T-helper 17 cell (primary cell): ENCODE results near the gene TSC1. TPM values are rescaled to one million over a fixed set of nuclear protein-coding genes. Genes with fewer than 3 reads are reported as not detected.
A peak's percentile ranks its signal among the peaks of the same experiment; 100 is the strongest.
"Not testable (repeated sequence)": the region's sequence is repeated elsewhere in the genome, so short reads cannot be mapped to it uniquely, and the experiment has no call there.

ENCODE experiments used
- ATAC-seq: fragments of 150-1000 bp; cut with Tn5 transposase; 2 replicates; pipeline ENCODE4 v1.10.0; 2021; ENCODE audit warnings: mild to moderate bottlenecking, moderate library complexity
- DNase-seq, 3 donors: peaks; one replicate each; pipeline versions ENCODE4 v3.0.0 to v3.0.0-alpha.2; 2020 to 2021
- H3K9me3 ChIP-seq: one replicate; pipeline ENCODE4 v1.7.0; 2013; ENCODE audit warnings: low read length, mild to moderate bottlenecking; ENCODE audit not compliant: control insufficient read depth, poor library complexity, severe bottlenecking
- H3K27ac Mint-ChIP-seq: one replicate; pipeline ENCODE4 v1.8.0; 2022; ENCODE audit warnings: mild to moderate bottlenecking, moderate library complexity, mixed read lengths
- H3K27me3 Mint-ChIP-seq: one replicate; pipeline ENCODE4 v1.8.0; 2022; ENCODE audit warnings: mixed read lengths
- H3K36me3 Mint-ChIP-seq: one replicate; pipeline ENCODE4 v1.8.0; 2022; ENCODE audit warnings: low read depth, mixed read lengths
- H3K4me1 Mint-ChIP-seq: one replicate; pipeline ENCODE4 v1.8.0; 2022; ENCODE audit warnings: mild to moderate bottlenecking, mixed read lengths
- H3K4me3 Mint-ChIP-seq: one replicate; pipeline ENCODE4 v1.8.0; 2022; ENCODE audit warnings: mild to moderate bottlenecking, moderate library complexity, mixed read lengths
- total RNA-seq, 4 donors: library from RNA in 2 of 4; stranded (reverse) in 2 of 4; gene quantifications; one replicate each; pipeline ENCODE4 v1.2.3 and lab custom pipeline; 2022 to 2026

Gene TSC1
- total RNA-seq, 2 donors from 2014 or later, result 51.2 to 58.3 TPM

DNA sequence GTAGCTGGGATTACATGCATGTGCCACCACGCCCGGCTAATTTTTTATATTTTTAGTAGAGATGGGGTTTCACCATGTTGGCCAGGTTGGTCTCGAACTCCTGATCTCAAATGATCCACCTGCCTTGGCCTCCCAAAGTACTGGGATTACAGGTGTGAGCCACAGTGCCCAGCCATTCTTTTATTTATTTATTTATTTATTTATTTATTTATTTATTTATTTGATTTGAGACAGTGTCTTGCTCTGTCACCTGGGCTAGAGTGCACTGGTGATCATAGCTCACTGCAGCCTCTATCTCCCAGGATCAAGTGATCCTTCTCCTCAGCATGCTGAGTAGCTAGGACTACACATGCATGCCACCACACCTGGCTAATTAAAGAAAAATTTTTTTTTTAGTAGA, 23.5 kb upstream of the TSC1 start:
- ATAC-seq, H3K27ac Mint-ChIP-seq, H3K36me3 Mint-ChIP-seq, DNase-seq, H3K4me3 Mint-ChIP-seq, H3K9me3 ChIP-seq, H3K4me1 Mint-ChIP-seq: not testable (repeated sequence)
- H3K27me3 Mint-ChIP-seq, result peaks cover 25% of the 10 kb centered on the region

DNA sequence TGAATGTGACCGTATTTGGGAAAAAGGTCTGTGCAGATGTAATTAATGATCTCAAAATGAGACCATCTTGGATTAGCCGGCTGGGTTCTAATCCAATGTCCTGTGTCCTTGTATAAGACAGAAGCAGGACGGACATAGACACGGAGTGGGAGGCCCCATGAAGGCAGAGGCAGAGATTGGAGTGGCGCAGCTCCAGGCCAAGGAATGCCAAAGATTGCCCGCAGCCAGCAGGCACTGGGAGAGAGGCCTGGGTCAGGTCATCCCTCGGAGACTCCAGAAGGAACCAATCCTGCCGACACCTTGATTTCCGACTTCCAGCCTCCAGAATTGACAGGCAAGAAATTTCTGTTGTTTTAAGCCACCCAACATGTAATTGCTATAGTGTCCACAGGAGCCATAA, 21.1 kb upstream of the TSC1 start:
- Mint-ChIP-seq H3K27ac (no peak overlapping the region), H3K36me3 (peaks cover 2% of the 10 kb centered on the region), H3K4me1 (no peaks in the 10 kb centered on the region), H3K4me3 (no peak overlapping the region), H3K27me3 (peaks cover 20% of the 10 kb centered on the region)
- H3K9me3 ChIP-seq, result no peaks in the 10 kb centered on the region
- DNase-seq (no peak), ATAC-seq (no peak)

DNA sequence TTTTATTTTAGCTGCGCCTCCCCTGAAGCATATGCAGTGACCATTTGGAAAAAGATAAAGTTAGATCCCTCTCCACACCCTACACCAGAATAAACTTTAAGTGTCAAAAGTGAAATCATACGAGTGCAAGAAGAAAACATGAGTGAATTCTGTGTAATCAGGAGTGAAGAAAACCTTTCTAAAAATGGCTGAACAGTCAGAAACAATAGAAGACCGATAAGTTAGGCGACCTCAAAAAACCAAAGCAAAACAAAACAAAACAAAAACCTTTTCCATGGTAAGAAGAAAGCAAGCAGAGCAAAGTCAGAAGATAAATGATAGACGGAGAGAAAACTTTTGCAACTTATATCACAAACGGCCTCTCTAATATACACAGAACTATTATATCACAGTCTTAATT, 16.6 kb upstream of the TSC1 start:
- peaks cover 6% of the 10 kb centered on the region for H3K36me3 Mint-ChIP-seq
- H3K4me1 Mint-ChIP-seq, result no peaks in the 10 kb centered on the region
- peaks cover 15% of the 10 kb centered on the region for H3K27me3 Mint-ChIP-seq
- no peaks in the 10 kb centered on the region for H3K9me3 ChIP-seq
- ATAC-seq, result no peak
- DNase-seq, result no peak
- no peak overlapping the region for H3K27ac Mint-ChIP-seq
- no peak overlapping the region for H3K4me3 Mint-ChIP-seq

DNA sequence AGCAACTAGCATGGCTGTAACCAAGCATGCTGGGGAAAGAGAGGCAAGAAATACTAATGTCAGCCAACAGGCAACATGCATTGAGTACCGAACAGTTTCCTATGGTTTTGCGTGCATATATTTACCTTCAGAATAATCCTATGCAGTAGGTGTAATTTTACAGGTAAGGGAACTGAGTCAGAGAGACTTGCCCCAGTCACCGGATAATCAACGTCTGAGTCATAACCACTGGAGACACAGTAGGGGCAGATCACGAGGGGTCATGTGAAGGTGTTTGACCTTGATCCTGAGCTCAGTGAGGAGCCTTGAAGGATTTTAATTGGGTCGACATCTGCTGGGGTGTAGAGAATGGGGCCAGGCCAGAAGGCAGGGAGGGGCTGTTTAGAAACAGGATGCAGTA, 13.4 kb upstream of the TSC1 start:
- Mint-ChIP-seq H3K36me3 (peaks cover 6% of the 10 kb centered on the region), H3K4me3 (no peak overlapping the region), H3K4me1 (no peaks in the 10 kb centered on the region), H3K27ac (no peak overlapping the region), H3K27me3 (peaks cover 10% of the 10 kb centered on the region)
- ATAC-seq (no peak), DNase-seq (no peak)
- H3K9me3 ChIP-seq, result no peaks in the 10 kb centered on the region

DNA sequence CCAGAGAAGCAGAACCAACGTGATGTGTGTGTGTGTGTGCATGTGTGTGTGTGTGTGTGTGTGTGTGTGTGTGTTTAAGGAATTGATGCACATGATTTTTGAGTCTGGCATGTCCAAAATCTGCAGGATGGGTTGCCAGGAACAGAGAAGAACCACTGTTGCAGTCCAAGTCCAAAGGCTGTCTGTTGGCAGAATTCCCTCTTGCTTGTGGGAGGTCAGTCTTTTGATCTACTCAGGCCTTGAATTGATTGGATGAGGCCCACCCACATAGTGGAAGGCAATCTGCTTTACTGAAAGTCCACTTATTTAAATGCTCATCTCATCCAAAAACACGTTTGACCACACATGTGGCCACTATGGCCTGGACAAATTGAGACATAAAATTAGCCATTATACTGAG, 11.4 kb upstream of the TSC1 start:
- H3K36me3 Mint-ChIP-seq, result peaks cover 4% of the 10 kb centered on the region
- H3K9me3 ChIP-seq, result no peaks in the 10 kb centered on the region
- H3K4me1 Mint-ChIP-seq, result peaks cover 3% of the 10 kb centered on the region
- ATAC-seq (no peak), DNase-seq (no peak)
- H3K27ac Mint-ChIP-seq, result no peak overlapping the region
- H3K27me3 Mint-ChIP-seq, result peaks cover 6% of the 10 kb centered on the region
- no peak overlapping the region for H3K4me3 Mint-ChIP-seq

DNA sequence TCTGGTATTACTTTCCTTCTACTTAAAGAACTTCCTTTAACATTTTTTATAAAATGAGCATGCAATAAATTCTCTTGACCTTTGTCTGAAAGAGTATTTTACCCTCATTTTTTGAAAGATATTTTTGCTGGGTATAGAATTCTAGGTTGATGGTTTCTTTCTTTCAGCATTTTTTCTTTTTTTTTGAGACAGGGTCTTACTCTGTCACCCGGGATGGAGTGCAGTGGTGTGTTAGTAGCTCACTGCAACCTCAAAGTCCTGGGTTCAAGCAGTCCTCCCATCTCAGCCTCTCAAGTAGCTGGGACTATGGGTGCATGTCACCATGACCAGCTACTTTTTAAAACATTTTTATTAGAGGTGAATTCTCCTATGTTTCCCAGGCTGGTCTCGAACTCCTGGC, 10.7 kb upstream of the TSC1 start:
- H3K27me3 Mint-ChIP-seq, result peaks cover 4% of the 10 kb centered on the region
- H3K27ac Mint-ChIP-seq, result no peak overlapping the region
- H3K4me3 Mint-ChIP-seq, result no peak overlapping the region
- DNase-seq (no peak), ATAC-seq (no peak)
- peaks cover 5% of the 10 kb centered on the region for H3K36me3 Mint-ChIP-seq
- no peaks in the 10 kb centered on the region for H3K9me3 ChIP-seq
- H3K4me1 Mint-ChIP-seq, result peaks cover 4% of the 10 kb centered on the region

DNA sequence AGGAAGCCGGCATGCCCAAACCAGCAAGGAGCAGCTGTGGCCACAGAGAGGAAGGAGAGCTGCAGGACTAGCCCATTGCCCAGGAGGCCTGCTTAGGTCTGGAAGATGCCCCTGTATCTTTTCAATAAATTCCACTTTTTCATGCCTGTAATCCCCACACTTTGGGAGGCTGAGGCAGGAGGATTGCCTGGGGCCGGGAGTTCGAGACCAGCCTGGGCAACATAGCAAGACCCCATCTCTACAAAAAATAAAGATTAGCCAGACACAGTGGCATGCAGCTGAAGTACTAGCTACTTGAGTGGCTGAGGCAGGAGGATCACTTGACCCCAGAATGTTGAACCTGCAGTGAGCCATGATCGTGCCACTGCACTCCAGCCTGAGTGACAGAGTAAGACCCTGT, 5.3 kb upstream of the TSC1 start:
- peaks cover 2% of the 10 kb centered on the region for H3K36me3 Mint-ChIP-seq
- peak overlapping the region; percentile 49 for H3K27ac Mint-ChIP-seq
- no peak overlapping the region for H3K4me3 Mint-ChIP-seq
- no peak for DNase-seq
- peaks cover 10% of the 10 kb centered on the region for H3K4me1 Mint-ChIP-seq
- ATAC-seq, result no peak
- H3K27me3 Mint-ChIP-seq, result no peaks in the 10 kb centered on the region
- no peaks in the 10 kb centered on the region for H3K9me3 ChIP-seq

DNA sequence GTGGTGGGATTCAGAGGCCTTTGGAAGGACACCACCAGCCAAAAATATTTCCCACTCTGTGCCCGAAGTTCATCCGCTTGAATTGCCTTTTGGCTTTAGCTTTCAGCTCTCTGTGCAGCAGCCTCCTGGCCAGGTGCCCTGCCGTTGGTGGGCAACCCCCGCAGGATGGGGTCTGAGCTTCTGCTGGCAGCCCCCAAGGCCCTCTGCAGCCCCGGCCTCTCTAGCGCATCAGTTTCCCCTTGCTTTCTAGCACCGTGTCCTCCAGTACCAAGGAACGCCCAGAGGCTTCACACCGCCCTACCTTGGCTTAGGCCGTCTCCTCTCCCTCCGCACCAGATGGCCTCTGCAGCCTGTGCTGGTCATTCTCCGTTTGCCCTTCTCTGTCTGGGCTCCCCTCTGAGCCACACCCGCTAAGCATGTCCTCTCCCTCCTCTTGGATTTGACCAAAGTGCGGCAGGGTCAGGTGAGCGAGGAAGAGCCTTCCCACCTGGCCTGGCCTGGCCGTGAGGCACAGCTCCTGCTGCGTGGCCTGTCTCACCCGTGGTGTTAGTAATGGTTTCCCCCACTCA, 4.2 kb upstream of the TSC1 start:
- no peak for ATAC-seq
- DNase-seq, result no peak
- no peaks in the 10 kb centered on the region for H3K27me3 Mint-ChIP-seq
- H3K36me3 Mint-ChIP-seq, result peaks cover 5% of the 10 kb centered on the region
- peaks cover 18% of the 10 kb centered on the region for H3K4me1 Mint-ChIP-seq
- H3K9me3 ChIP-seq, result no peaks in the 10 kb centered on the region
- H3K27ac Mint-ChIP-seq, result peak overlapping the region; percentile 49
- H3K4me3 Mint-ChIP-seq, result no peak overlapping the region

DNA sequence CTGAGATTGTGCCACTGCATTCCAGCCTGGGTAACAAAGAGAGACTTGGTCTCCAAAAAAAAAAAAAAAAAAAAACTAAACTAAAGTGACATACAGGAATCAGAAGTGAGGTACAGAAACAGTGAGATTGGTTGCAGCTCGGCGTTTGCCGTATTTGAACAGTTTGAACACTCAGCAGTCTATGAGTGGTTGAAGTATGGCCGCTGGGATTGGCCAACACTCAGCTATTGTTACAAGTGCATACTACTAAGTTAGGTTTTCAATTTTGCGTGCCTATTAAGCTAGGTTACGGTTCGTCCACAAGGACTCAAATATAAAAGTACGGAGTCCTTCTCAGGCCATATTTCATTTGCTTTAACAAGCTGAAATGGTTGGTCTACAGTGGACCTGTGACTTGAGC, 3.3 kb upstream of the TSC1 start:
- Mint-ChIP-seq H3K4me1 (peaks cover 19% of the 10 kb centered on the region), H3K36me3 (peaks cover 5% of the 10 kb centered on the region), H3K4me3 (no peak overlapping the region), H3K27ac (no peak overlapping the region), H3K27me3 (no peaks in the 10 kb centered on the region)
- no peak for DNase-seq
- no peaks in the 10 kb centered on the region for H3K9me3 ChIP-seq
- no peak for ATAC-seq

DNA sequence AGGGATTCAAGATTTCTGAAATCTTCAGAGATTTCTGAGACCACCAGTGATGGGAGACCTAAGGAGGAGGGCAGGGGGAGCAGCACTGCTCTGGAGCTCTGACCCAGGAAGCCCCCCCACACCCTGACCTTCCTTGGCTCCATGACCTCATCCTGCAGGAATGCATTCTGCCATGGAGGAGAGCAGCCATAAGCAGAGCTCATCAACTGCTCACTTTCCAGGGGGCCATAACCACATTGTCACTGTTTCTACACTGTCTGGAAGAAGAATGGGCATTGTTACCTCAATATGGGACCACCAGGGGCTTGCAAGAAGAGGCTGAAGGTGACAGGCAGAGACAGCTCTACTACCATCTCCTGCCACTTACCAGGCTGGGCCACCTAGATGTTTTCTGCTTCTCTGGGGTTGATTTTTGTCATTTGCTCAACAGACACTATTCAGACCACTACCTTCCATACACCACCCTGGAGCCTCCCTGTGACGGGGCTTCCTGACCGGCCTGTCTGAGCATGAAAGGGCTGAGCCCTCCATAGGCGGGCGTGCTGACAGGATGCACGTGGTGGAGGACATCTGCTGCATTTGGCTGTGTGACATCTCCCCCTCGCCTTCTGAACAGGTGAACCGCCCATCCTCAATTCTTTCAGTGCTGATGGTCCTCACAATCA, 2.3 kb upstream of the TSC1 start:
- DNase-seq (no peak), ATAC-seq (no peak)
- Mint-ChIP-seq H3K36me3 (peaks cover 5% of the 10 kb centered on the region), H3K4me1 (peaks cover 18% of the 10 kb centered on the region), H3K27ac (no peak overlapping the region), H3K4me3 (no peak overlapping the region), H3K27me3 (no peaks in the 10 kb centered on the region)
- H3K9me3 ChIP-seq, result no peaks in the 10 kb centered on the region

DNA sequence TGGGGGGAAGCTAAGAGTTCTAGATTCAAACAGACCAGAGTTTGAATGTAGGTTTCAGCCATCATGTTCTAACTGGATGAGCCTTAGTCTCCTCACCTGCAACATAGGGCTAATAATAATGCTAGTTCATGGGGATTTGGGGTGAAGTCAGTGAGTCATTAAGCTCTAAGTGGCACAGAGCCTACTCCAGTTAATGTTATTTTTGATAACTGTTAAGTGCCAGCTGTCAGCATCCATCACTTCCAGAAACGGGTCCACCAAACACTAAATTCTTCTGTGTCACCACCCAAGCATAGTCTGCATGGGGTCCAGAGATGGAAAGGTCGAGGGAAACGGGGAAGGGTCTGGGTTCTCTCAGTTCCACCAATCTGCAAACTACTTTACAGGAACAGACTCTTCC, 1.8 kb upstream of the TSC1 start:
- no peaks in the 10 kb centered on the region for H3K9me3 ChIP-seq
- no peak for ATAC-seq
- Mint-ChIP-seq H3K27ac (peak overlapping the region; percentile 100), H3K27me3 (no peaks in the 10 kb centered on the region), H3K4me1 (peaks cover 16% of the 10 kb centered on the region), H3K4me3 (no peak overlapping the region), H3K36me3 (peaks cover 5% of the 10 kb centered on the region)
- no peak for DNase-seq

DNA sequence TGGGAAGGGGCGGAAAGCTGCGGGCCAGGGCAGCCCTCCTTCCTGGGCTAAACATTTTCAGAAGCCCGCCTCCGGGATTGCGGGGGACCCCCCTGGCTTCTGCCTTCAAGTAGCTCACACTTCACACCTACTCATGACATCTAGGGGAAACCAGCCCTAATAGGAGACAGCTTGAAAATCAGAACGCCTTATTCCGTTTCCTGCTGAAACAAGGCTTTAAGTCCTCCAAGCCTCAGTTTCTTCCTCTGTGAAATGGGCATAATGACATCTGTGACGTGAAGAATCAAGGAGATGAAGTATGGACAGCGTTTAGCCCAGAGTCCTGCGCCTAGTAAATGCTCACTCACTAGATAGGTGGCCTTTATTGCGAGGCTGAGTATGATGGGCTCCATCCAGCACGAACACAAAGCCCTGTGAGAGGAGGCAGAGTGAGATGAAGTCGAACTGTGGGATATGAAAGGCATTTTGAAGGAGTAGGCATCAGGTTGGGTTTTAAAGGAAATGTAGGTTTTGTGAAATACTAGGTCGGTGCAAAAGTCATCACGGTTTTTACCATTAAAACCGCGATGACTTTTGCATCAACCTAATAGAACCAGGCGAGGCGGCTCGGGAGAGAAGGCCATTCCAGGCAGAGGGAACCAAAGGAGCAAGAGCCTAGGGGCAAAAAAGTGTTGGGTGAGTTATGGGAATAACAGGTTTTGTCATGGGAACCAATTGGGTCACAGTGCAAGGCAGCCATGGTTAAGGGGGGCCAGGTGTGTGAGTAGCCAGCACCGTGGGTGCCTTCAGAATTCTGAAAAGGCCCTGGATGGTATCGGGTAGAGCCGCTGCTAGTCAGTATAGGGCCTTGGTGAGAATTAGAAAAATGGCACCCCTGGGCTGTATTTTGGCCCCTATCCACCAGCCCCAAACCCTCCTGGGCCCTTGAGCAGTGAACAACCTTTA, 1.0 kb upstream of the TSC1 start:
- H3K4me1 Mint-ChIP-seq, result peaks cover 16% of the 10 kb centered on the region
- peak overlapping the region; percentile 100 for H3K27ac Mint-ChIP-seq
- H3K27me3 Mint-ChIP-seq, result no peaks in the 10 kb centered on the region
- H3K4me3 Mint-ChIP-seq, result peak overlapping the region; percentile 98
- no peaks in the 10 kb centered on the region for H3K9me3 ChIP-seq
- H3K36me3 Mint-ChIP-seq, result peaks cover 3% of the 10 kb centered on the region
- no peak for DNase-seq
- no peak for ATAC-seq

DNA sequence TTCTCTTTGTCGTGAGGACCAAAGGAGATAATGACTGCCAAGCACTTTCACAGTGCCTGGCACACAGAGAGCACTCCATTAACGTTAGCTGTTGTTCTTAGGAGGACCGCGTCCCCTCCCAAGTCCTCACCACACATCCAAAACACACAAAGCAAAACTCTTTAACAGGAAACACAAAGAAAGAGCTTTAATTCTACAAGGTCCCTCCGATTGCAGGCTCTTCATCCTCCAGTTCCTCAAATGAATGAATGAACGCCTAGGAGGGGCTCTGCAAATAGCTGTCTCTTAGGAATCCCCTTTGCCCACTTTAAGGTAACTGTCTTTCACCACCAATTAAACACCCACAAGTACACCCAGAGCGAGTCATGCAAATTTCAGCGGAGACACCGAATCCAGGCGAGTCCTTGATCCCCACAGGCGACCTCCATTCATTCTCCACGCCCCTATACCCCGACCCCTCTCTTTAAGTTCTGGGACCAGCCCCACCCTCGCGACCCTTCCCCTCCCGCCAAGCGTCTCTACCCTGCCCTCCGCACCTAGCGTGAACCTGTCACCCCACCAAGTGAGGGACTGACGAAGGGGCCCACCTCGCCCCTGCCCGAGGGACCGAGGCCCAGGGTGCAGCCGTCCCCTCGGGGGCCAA, 644 bp downstream of the TSC1 start:
- no peaks in the 10 kb centered on the region for H3K9me3 ChIP-seq
- Mint-ChIP-seq H3K27ac (peak overlapping the region; percentile 100), H3K27me3 (no peaks in the 10 kb centered on the region), H3K4me3 (peak overlapping the region; percentile 98), H3K36me3 (peaks cover 3% of the 10 kb centered on the region), H3K4me1 (peaks cover 15% of the 10 kb centered on the region)
- no peak for DNase-seq
- no peak for ATAC-seq
